T follicular helper cell (primary cell): ENCODE results near the gene PADI1.

ENCODE experiments used
- DNase-seq: peaks from one replicate; pipeline ENCODE4 v3.0.0-alpha.2; 2020; ENCODE audit warnings: low read depth
- total RNA-seq, 2 experiments: gene quantifications; one replicate each; lab custom pipeline; 2026; lab: John Stamatoyannopoulos, UW

The PADI1 gene
- 0 to 0.04 reads per million in 2 experiments for total RNA-seq

GRCh38 chr1:17204546-17205440 lies at the start of gene PADI1:
Gene PADI1 (plus strand): TSS chr1:17205128. CDS start chr1:17205218, 90 bp downstream.
- DNase-seq, result no peak

- no peak for DNase-seq
Observed at GRCh38 chr1:17155257-17155920, 49.5 kb upstream of the PADI1 start.

GRCh38 chr1:17156108-17156507 lies 48.8 kb upstream of the PADI1 start:
- no peak for DNase-seq

GRCh38 chr1:17158961-17159360 lies 46.0 kb upstream of the PADI1 start:
- no peak for DNase-seq

- no peak for DNase-seq
Observed at GRCh38 chr1:17161137-17161740, 43.7 kb upstream of the PADI1 start.

GRCh38 chr1:17161926-17162800 lies 42.8 kb upstream of the PADI1 start:
- no peak for DNase-seq

- no peak for DNase-seq
Observed at GRCh38 chr1:17162941-17163340, 42.0 kb upstream of the PADI1 start.

- DNase-seq, result no peak
Observed at GRCh38 chr1:17163371-17163770, 41.6 kb upstream of the PADI1 start.

GRCh38 chr1:17163789-17164666 lies 40.9 kb upstream of the PADI1 start:
- DNase-seq, result no peak

- DNase-seq, result no peak
Observed at GRCh38 chr1:17165823-17166222, 39.1 kb upstream of the PADI1 start.

- no peak for DNase-seq
Observed at GRCh38 chr1:17167041-17167785, 37.7 kb upstream of the PADI1 start.

GRCh38 chr1:17167786-17168090 lies 37.2 kb upstream of the PADI1 start:
- no peak for DNase-seq

GRCh38 chr1:17168091-17168876 lies 36.6 kb upstream of the PADI1 start:
- no peak for DNase-seq

- no peak for DNase-seq
Observed at GRCh38 chr1:17170571-17170970, 34.4 kb upstream of the PADI1 start.

- no peak for DNase-seq
Observed at GRCh38 chr1:17173217-17173616, 31.7 kb upstream of the PADI1 start.

- no peak for DNase-seq
Observed at GRCh38 chr1:17176306-17177061, 28.4 kb upstream of the PADI1 start.

GRCh38 chr1:17177651-17178050 lies 27.3 kb upstream of the PADI1 start:
- no peak for DNase-seq

- no peak for DNase-seq
Observed at GRCh38 chr1:17181781-17182464, 23.0 kb upstream of the PADI1 start.
